ENCODE data around the gene KLRC3. TPM values are rescaled to one million over a fixed set of nuclear protein-coding genes. Genes with fewer than 3 reads are reported as not detected.
"Not testable (repeated sequence)": the region's sequence is repeated elsewhere in the genome, so short reads cannot be mapped to it uniquely, and the experiment has no call there.

Gene KLRC3
- total RNA-seq, 1 experiment from 2014 or later: not detected

- no peak overlapping the region for H2AFZ ChIP-seq (ENCODE audit: low read length)
- no peaks in the 10 kb centered on the region for H3K4me1 ChIP-seq (ENCODE audit: low read length)
- H3K4me2 ChIP-seq (ENCODE audit: low read depth, low read length, poor library complexity, severe bottlenecking): no peak overlapping the region
- no peaks in the 10 kb centered on the region for H4K20me1 ChIP-seq (ENCODE audit: insufficient read depth, low read depth, low read length)
- H3K27me3 ChIP-seq (ENCODE audit: low read length): no peaks in the 10 kb centered on the region
- H3K4me3 ChIP-seq (ENCODE audit: low read length): no peak overlapping the region
- no peak overlapping the region for H3K9ac ChIP-seq (ENCODE audit: low read length)
- no peaks in the 10 kb centered on the region for H3K9me3 ChIP-seq (ENCODE audit: low read length)
- no peaks in the 10 kb centered on the region for H3K9me2 ChIP-seq (replicated peaks; ENCODE audit: insufficient read depth, low read length)
- no peaks in the 10 kb centered on the region for H3K79me2 ChIP-seq (ENCODE audit: low read length)
- DNase-seq: no peak
- no peak overlapping the region for H3K27ac ChIP-seq (ENCODE audit: low read length)
- H3K36me3 ChIP-seq (ENCODE audit: insufficient read depth, low read length): no peaks in the 10 kb centered on the region
Measured at GRCh38 chr12:10397296-10397695, 23.1 kb downstream of the KLRC3 start.

GRCh38 chr12:10396176-10396575 lies 24.2 kb downstream of the KLRC3 start:
- H3K9me3 ChIP-seq (ENCODE audit: low read length); DNase-seq; H3K4me2 ChIP-seq (ENCODE audit: low read depth, low read length, poor library complexity, severe bottlenecking); H3K4me1 ChIP-seq (ENCODE audit: low read length); H3K27me3 ChIP-seq (ENCODE audit: low read length); H3K27ac ChIP-seq (ENCODE audit: low read length); H3K36me3 ChIP-seq (ENCODE audit: insufficient read depth, low read length); H4K20me1 ChIP-seq (ENCODE audit: insufficient read depth, low read depth, low read length); H3K9me2 ChIP-seq (replicated peaks; ENCODE audit: insufficient read depth, low read length); H3K9ac ChIP-seq (ENCODE audit: low read length); H3K79me2 ChIP-seq (ENCODE audit: low read length); H2AFZ ChIP-seq (ENCODE audit: low read length); H3K4me3 ChIP-seq (ENCODE audit: low read length): not testable (repeated sequence)

- Histone ChIP-seq H3K9ac (ENCODE audit: low read length) (no peak overlapping the region), H2AFZ (ENCODE audit: low read length) (no peak overlapping the region), H3K4me2 (ENCODE audit: low read depth, low read length, poor library complexity, severe bottlenecking) (no peak overlapping the region), H3K4me1 (ENCODE audit: low read length) (no peaks in the 10 kb centered on the region), H3K27me3 (ENCODE audit: low read length) (no peaks in the 10 kb centered on the region), H3K9me3 (ENCODE audit: low read length) (no peaks in the 10 kb centered on the region), H3K36me3 (ENCODE audit: insufficient read depth, low read length) (no peaks in the 10 kb centered on the region), H3K79me2 (ENCODE audit: low read length) (no peaks in the 10 kb centered on the region), H3K9me2 (replicated peaks; ENCODE audit: insufficient read depth, low read length) (no peaks in the 10 kb centered on the region), H4K20me1 (ENCODE audit: insufficient read depth, low read depth, low read length) (no peaks in the 10 kb centered on the region), H3K4me3 (ENCODE audit: low read length) (no peak overlapping the region), H3K27ac (ENCODE audit: low read length) (no peak overlapping the region)
- no peak for DNase-seq
Measured at GRCh38 chr12:10395390-10395998, 24.9 kb downstream of the KLRC3 start.

GRCh38 chr12:10394531-10395152 lies 25.8 kb downstream of the KLRC3 start:
- DNase-seq; H3K9me3 ChIP-seq (ENCODE audit: low read length); H3K4me2 ChIP-seq (ENCODE audit: low read depth, low read length, poor library complexity, severe bottlenecking); H3K36me3 ChIP-seq (ENCODE audit: insufficient read depth, low read length); H3K79me2 ChIP-seq (ENCODE audit: low read length); H3K9me2 ChIP-seq (replicated peaks; ENCODE audit: insufficient read depth, low read length); H4K20me1 ChIP-seq (ENCODE audit: insufficient read depth, low read depth, low read length); H3K4me3 ChIP-seq (ENCODE audit: low read length); H2AFZ ChIP-seq (ENCODE audit: low read length); H3K4me1 ChIP-seq (ENCODE audit: low read length); H3K27me3 ChIP-seq (ENCODE audit: low read length); H3K27ac ChIP-seq (ENCODE audit: low read length); H3K9ac ChIP-seq (ENCODE audit: low read length): not testable (repeated sequence)

- Histone ChIP-seq H3K9ac (ENCODE audit: low read length) (no peak overlapping the region), H3K27ac (ENCODE audit: low read length) (no peak overlapping the region), H3K27me3 (ENCODE audit: low read length) (no peaks in the 10 kb centered on the region), H4K20me1 (ENCODE audit: insufficient read depth, low read depth, low read length) (no peaks in the 10 kb centered on the region), H3K4me3 (ENCODE audit: low read length) (no peak overlapping the region), H3K9me3 (ENCODE audit: low read length) (no peaks in the 10 kb centered on the region), H3K4me1 (ENCODE audit: low read length) (no peaks in the 10 kb centered on the region), H3K4me2 (ENCODE audit: low read depth, low read length, poor library complexity, severe bottlenecking) (no peak overlapping the region), H2AFZ (ENCODE audit: low read length) (no peak overlapping the region), H3K79me2 (ENCODE audit: low read length) (no peaks in the 10 kb centered on the region), H3K9me2 (replicated peaks; ENCODE audit: insufficient read depth, low read length) (no peaks in the 10 kb centered on the region), H3K36me3 (ENCODE audit: insufficient read depth, low read length) (no peaks in the 10 kb centered on the region)
- DNase-seq: no peak
Measured at GRCh38 chr12:10393291-10393690, 27.1 kb downstream of the KLRC3 start.

GRCh38 chr12:10392394-10392930 lies 27.9 kb downstream of the KLRC3 start:
- no peak overlapping the region for H3K4me2 ChIP-seq (ENCODE audit: low read depth, low read length, poor library complexity, severe bottlenecking)
- H3K27ac ChIP-seq (ENCODE audit: low read length): no peak overlapping the region
- H3K9me2 ChIP-seq (replicated peaks; ENCODE audit: insufficient read depth, low read length): no peaks in the 10 kb centered on the region
- no peaks in the 10 kb centered on the region for H3K79me2 ChIP-seq (ENCODE audit: low read length)
- no peak overlapping the region for H3K9ac ChIP-seq (ENCODE audit: low read length)
- no peak overlapping the region for H3K4me3 ChIP-seq (ENCODE audit: low read length)
- no peak for DNase-seq
- H3K36me3 ChIP-seq (ENCODE audit: insufficient read depth, low read length): no peaks in the 10 kb centered on the region
- H3K4me1 ChIP-seq (ENCODE audit: low read length): no peaks in the 10 kb centered on the region
- H3K27me3 ChIP-seq (ENCODE audit: low read length): no peaks in the 10 kb centered on the region
- no peak overlapping the region for H2AFZ ChIP-seq (ENCODE audit: low read length)
- H4K20me1 ChIP-seq (ENCODE audit: insufficient read depth, low read depth, low read length): no peaks in the 10 kb centered on the region
- no peaks in the 10 kb centered on the region for H3K9me3 ChIP-seq (ENCODE audit: low read length)

- H3K27me3 ChIP-seq (ENCODE audit: low read length); H3K4me1 ChIP-seq (ENCODE audit: low read length); H3K79me2 ChIP-seq (ENCODE audit: low read length); H3K27ac ChIP-seq (ENCODE audit: low read length); H3K4me2 ChIP-seq (ENCODE audit: low read depth, low read length, poor library complexity, severe bottlenecking); H3K9me2 ChIP-seq (replicated peaks; ENCODE audit: insufficient read depth, low read length); H4K20me1 ChIP-seq (ENCODE audit: insufficient read depth, low read depth, low read length); DNase-seq; H3K9ac ChIP-seq (ENCODE audit: low read length); H3K9me3 ChIP-seq (ENCODE audit: low read length); H3K36me3 ChIP-seq (ENCODE audit: insufficient read depth, low read length); H3K4me3 ChIP-seq (ENCODE audit: low read length); H2AFZ ChIP-seq (ENCODE audit: low read length): not testable (repeated sequence)
Measured at GRCh38 chr12:10390991-10391390, 29.4 kb downstream of the KLRC3 start.

GRCh38 chr12:10389904-10390303 lies 30.5 kb downstream of the KLRC3 start, which contains the start of gene KLRK1:
KLRK1 (minus strand) TSS chr12:10390041; CDS start chr12:10388810, 1,231 bp downstream.
- no peak for DNase-seq
- no peaks in the 10 kb centered on the region for H3K27me3 ChIP-seq (ENCODE audit: low read length)
- H3K27ac ChIP-seq (ENCODE audit: low read length): no peak within 1 kb of the TSS

More at GRCh38 chr12:10389904-10390303, 30.5 kb downstream of the KLRC3 start, which contains the start of gene KLRK1:
- Histone ChIP-seq H2AFZ (ENCODE audit: low read length) (no peak within 1 kb of the TSS), H3K9ac (ENCODE audit: low read length) (no peak within 1 kb of the TSS), H3K4me2 (ENCODE audit: low read depth, low read length, poor library complexity, severe bottlenecking) (no peak within 1 kb of the TSS), H3K4me3 (ENCODE audit: low read length) (no peak within 1 kb of the TSS), H3K9me2 (replicated peaks; ENCODE audit: insufficient read depth, low read length) (no peaks in the 10 kb centered on the region), H3K4me1 (ENCODE audit: low read length) (no peaks in the 10 kb centered on the region), H3K36me3 (ENCODE audit: insufficient read depth, low read length) (no peaks in the 10 kb centered on the region), H4K20me1 (ENCODE audit: insufficient read depth, low read depth, low read length) (no peaks in the 10 kb centered on the region), H3K9me3 (ENCODE audit: low read length) (no peaks in the 10 kb centered on the region), H3K79me2 (ENCODE audit: low read length) (no peaks in the 10 kb centered on the region)

All from Karpas-422 (cell line).